ENCODE results near the gene MEF2C.

DNA sequence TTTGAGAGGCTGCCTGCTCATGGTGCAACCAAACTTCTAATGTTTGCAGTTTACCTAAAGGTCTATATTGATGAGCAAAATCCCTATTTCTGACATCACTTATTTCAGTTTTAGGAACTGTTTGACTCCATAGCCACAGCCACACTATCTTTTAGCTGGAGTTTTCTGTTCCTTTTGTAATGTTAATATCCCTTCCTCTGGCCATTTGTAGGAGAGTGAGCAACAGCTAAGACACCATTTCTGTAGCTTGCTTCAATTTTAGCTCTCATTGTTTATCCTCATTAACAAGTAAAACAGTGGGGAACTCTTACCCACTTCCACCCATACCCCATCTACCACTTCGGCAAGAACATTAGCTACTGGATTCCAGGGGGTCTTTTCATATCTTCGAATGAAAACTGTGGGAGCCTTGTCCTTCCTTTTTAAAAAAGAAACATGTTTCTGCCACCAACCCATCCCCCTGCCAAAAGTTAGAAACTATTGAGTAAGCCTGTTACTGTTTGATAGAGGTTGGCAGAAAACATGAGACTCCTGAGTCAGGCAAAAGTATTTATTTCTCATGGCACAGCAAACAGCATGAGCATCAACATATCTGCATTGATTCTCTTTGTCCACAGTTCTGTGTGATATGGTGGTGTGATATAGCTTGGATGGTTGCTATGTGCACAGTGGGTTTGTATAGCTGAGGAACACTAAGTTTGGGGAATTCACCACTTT, 174.1 kb downstream of the MEF2C start:
- TF ChIP-seq, protein P1, sequence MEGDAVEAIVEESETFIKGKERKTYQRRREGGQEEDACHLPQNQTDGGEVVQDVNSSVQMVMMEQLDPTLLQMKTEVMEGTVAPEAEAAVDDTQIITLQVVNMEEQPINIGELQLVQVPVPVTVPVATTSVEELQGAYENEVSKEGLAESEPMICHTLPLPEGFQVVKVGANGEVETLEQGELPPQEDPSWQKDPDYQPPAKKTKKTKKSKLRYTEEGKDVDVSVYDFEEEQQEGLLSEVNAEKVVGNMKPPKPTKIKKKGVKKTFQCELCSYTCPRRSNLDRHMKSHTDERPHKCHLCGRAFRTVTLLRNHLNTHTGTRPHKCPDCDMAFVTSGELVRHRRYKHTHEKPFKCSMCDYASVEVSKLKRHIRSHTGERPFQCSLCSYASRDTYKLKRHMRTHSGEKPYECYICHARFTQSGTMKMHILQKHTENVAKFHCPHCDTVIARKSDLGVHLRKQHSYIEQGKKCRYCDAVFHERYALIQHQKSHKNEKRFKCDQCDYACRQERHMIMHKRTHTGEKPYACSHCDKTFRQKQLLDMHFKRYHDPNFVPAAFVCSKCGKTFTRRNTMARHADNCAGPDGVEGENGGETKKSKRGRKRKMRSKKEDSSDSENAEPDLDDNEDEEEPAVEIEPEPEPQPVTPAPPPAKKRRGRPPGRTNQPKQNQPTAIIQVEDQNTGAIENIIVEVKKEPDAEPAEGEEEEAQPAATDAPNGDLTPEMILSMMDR (IDR thresholded peaks at IDR 0.05) = no peak
- TF ChIP-seq POLR2A (IDR thresholded peaks at IDR 0.05) (no peak), POLR2AphosphoS5 (IDR thresholded peaks at IDR 0.05) (no peak)
